B cell (primary cell): ENCODE measurements around the gene PCDHGB5. TPM values are rescaled to one million over a fixed set of nuclear protein-coding genes. Genes with fewer than 3 reads are reported as not detected.

ENCODE experiments used
- ATAC-seq: fragments of 200-7000 bp; cut with Tn5 transposase; one replicate; pipeline ENCODE4 v1.10.0; 2021; ENCODE audit warnings: low read depth, mild to moderate bottlenecking, moderate number of reproducible peaks, moderate library complexity
- CTCF ChIA-PET: fragments of 350-600 bp; sonication (Branson Sonifier 250); formaldehyde crosslinking; loops from one replicate; lab custom pipeline; 2021; ENCODE audit warnings: antibody characterized with exemption, inconsistent platforms; lab: Charles Lee
- POLR2A ChIA-PET: fragments of 350-600 bp; sonication (Branson Sonifier 250); formaldehyde crosslinking; loops from one replicate; lab custom pipeline; 2021; ENCODE audit warnings: antibody characterized with exemption; lab: Charles Lee
- DNase-seq: peaks from one replicate; pipeline ENCODE4 v3.0.0; 2013
- H2AFZ ChIP-seq: 2 replicates; pipeline ENCODE4 v1.6.1; 2012; ENCODE audit warnings: mild to moderate bottlenecking, low read depth, low read length; ENCODE audit not compliant: insufficient read depth, poor library complexity, severe bottlenecking
- H3K27ac ChIP-seq, 2 donors: 1 replicate in 1 of 2; 2 replicates in 1 of 2; pipeline ENCODE4 v1.5.1; 2012 to 2013; ENCODE audit warnings: low read length in 2 of 2, mild to moderate bottlenecking in 2 of 2, moderate library complexity in 1 of 2
- H3K27me3 ChIP-seq, 4 experiments: fragments of 200-600 bp in 1 of 4; sonication (generic) in 1 of 4; replicated peaks in 1 of 4; 1 replicate in 2 of 4; 2 replicates in 2 of 4; pipeline versions ENCODE4 v1.6.1 to v1.7.0; 2013 to 2016; ENCODE audit warnings: low read length in 3 of 4, mild to moderate bottlenecking in 2 of 4, mixed read lengths in 1 of 4, moderate library complexity in 1 of 4; ENCODE audit not compliant: insufficient read depth in 4 of 4, control insufficient read depth in 3 of 4; ENCODE audit errors: control extremely low read depth in 1 of 4
- H3K36me3 ChIP-seq, 2 experiments: replicated peaks in 1 of 2; 1 replicate in 1 of 2; 2 replicates in 1 of 2; pipeline versions ENCODE4 v1.6.1 to v1.7.1; 2013; ENCODE audit warnings: low read length in 1 of 2; ENCODE audit not compliant: insufficient read depth in 2 of 2, control insufficient read depth in 1 of 2; ENCODE audit errors: control extremely low read depth in 1 of 2, extremely low read depth in 1 of 2
- H3K4me1 ChIP-seq, 2 donors: fragments of 200-600 bp in 1 of 2; sonication (generic) in 1 of 2; 1 replicate in 1 of 2; 2 replicates in 1 of 2; pipeline versions ENCODE4 v1.5.1 to v1.6.1; 2013 to 2017; ENCODE audit warnings: low read length in 2 of 2; ENCODE audit not compliant: control insufficient read depth in 2 of 2, insufficient read depth in 2 of 2
- H3K4me2 ChIP-seq: replicated peaks from 2 replicates; pipeline ENCODE3; 2012; ENCODE audit warnings: mild to moderate bottlenecking, low read depth, low read length; ENCODE audit not compliant: poor library complexity, severe bottlenecking
- H3K4me3 ChIP-seq, 5 experiments: fragments of 200-600 bp in 1 of 5; sonication (generic) in 1 of 5; 1 replicate in 3 of 5; 2 replicates in 2 of 5; pipeline versions ENCODE4 v1.5.1 to v1.7.0; 2011 to 2016; ENCODE audit warnings: low read length in 4 of 5, mild to moderate bottlenecking in 4 of 5, low read depth in 2 of 5, control low read depth in 1 of 5, moderate library complexity in 1 of 5; ENCODE audit not compliant: insufficient read depth in 1 of 5; ENCODE audit errors: control extremely low read depth in 1 of 5, extremely low read depth in 1 of 5
- H3K79me2 ChIP-seq: fragments of 200-600 bp; sonication (generic); one replicate; pipeline ENCODE4 v1.6.0; 2016; ENCODE audit warnings: low read length; ENCODE audit not compliant: control insufficient read depth, insufficient read depth
- H3K9ac ChIP-seq: fragments of 200-600 bp; sonication (generic); 2 replicates; pipeline ENCODE4 v1.6.1; 2017; ENCODE audit warnings: mild to moderate bottlenecking, low read length, moderate library complexity
- H3K9me3 ChIP-seq, 3 donors: one replicate each; pipeline versions ENCODE4 v1.6.1 to v1.7.1; 2013; ENCODE audit warnings: low read length in 2 of 3; ENCODE audit not compliant: control insufficient read depth in 2 of 3, insufficient read depth in 1 of 3; ENCODE audit errors: control extremely low read depth in 1 of 3
- H4K20me1 ChIP-seq: 2 replicates; pipeline ENCODE4 v1.6.0; 2012; ENCODE audit warnings: mild to moderate bottlenecking, low read length; ENCODE audit not compliant: insufficient read depth, control insufficient read depth, poor library complexity, severe bottlenecking
- H3K27ac Mint-ChIP-seq: one replicate; pipeline ENCODE4 v1.8.0; 2021; ENCODE audit warnings: mixed read lengths
- H3K27me3 Mint-ChIP-seq: one replicate; pipeline ENCODE4 v1.8.0; 2021; ENCODE audit warnings: mixed read lengths
- H3K4me1 Mint-ChIP-seq: one replicate; pipeline ENCODE4 v1.8.0; 2021; ENCODE audit warnings: mixed read lengths
- H3K4me3 Mint-ChIP-seq: one replicate; pipeline ENCODE4 v1.8.0; 2021; ENCODE audit warnings: mixed read lengths
- H3K9me3 Mint-ChIP-seq: one replicate; pipeline ENCODE4 v1.8.0; 2022; ENCODE audit warnings: mixed read lengths; ENCODE audit not compliant: insufficient read depth
- CTCF ChIP-seq: fragments of 200-600 bp; IDR thresholded peaks from one replicate; pipeline ENCODE4 v1.8.0; 2022; ENCODE audit warnings: antibody characterized with exemption, mild to moderate bottlenecking
- EZH2 ChIP-seq: IDR thresholded peaks from 2 replicates; pipeline ENCODE4 v1.6.1; 2012; ENCODE audit warnings: borderline replicate concordance, low read depth, mild to moderate bottlenecking, moderate library complexity, low read length; ENCODE audit not compliant: insufficient read depth, poor library complexity, severe bottlenecking
- WGBS: methylation state at CpG from one replicate; pipeline ENCODE4 v1.1.5; 2013; ENCODE audit warnings: missing lambda C conversion rate; ENCODE audit not compliant: insufficient coverage; 5-methylcytosine and 5-hydroxymethylcytosine counted together
- intact Hi-C: fragments of 100-400 bp; cut with micrococcal nuclease; formaldehyde crosslinking; loops from one replicate; pipeline ENCODE4 v1.10.0; 2022
- polyA plus RNA-seq: library from polyadenylated mRNA; depleted of rRNA; stranded (reverse); fragments of >200 nt; gene quantifications from 2 replicates; pipeline ENCODE4 v1.2.3, GENCODE V29; 2012
- total RNA-seq, 2 donors: library from RNA; stranded (reverse); fragments of 120-200 nt in 1 of 2; gene quantifications; 1 replicate in 1 of 2; 2 replicates in 1 of 2; pipeline versions ENCODE4 v1.2.3 to v1.2.4, GENCODE V29; 2013 to 2022

Gene PCDHGB5
- total and polyA plus RNA-seq, 2 donors (not counting 1 experiment from before 2014, with no cell fraction given) = 0.37 to 2.5 TPM

GRCh38 chr5:141362719-141363118 lies 35.0 kb upstream of the PCDHGB5 start:
- no peak for TF ChIP-seq EZH2
- TF ChIP-seq CTCF = no peak
- H3K4me2 ChIP-seq = no peak overlapping the region
- Mint-ChIP-seq H3K4me1 (peaks cover 9% of the 10 kb centered on the region), H3K27ac (no peak overlapping the region), H3K27me3 (peaks cover 62% of the 10 kb centered on the region), H3K9me3 (peaks cover 7% of the 10 kb centered on the region), H3K4me3 (peak overlapping the region; percentile 5)
- DNase-seq (no peak), ATAC-seq (no peak)
- H3K9me3 ChIP-seq = peaks cover 10 to 57% (median 53%) of the 10 kb centered on the region in 3 donors
- H3K27me3 ChIP-seq = peaks cover 0 to 70% (median 42%) of the 10 kb centered on the region in 4 experiments
- peaks cover 0 to 4% of the 10 kb centered on the region in 2 donors for H3K4me1 ChIP-seq
- no peak overlapping the region for H3K27ac ChIP-seq
- H3K4me3 ChIP-seq = no peak overlapping the region
- intact Hi-C loops = no loop called here
- ChIA-PET POLR2A (no interaction called here), CTCF (no interaction called here)
- no peaks in the 10 kb centered on the region for H4K20me1 ChIP-seq
- H2AFZ ChIP-seq = no peak overlapping the region
- H3K36me3 ChIP-seq = no peaks in the 10 kb centered on the region
- no peak overlapping the region for H3K9ac ChIP-seq
- no peaks in the 10 kb centered on the region for H3K79me2 ChIP-seq

- Mint-ChIP-seq H3K27me3 (peaks cover 63% of the 10 kb centered on the region), H3K27ac (no peak within 1 kb of the TSS), H3K4me3 (no peak within 1 kb of the TSS), H3K9me3 (peaks cover 6% of the 10 kb centered on the region), H3K4me1 (peaks cover 9% of the 10 kb centered on the region)
- Histone ChIP-seq H3K9ac (no peak within 1 kb of the TSS), H3K4me2 (no peak within 1 kb of the TSS), H3K27ac (no peak within 1 kb of the TSS), H4K20me1 (no peaks in the 10 kb centered on the region), H3K27me3 (peaks cover 0 to 64% (median 42%) of the 10 kb centered on the region in 4 experiments), H3K79me2 (no peaks in the 10 kb centered on the region), H3K36me3 (no peaks in the 10 kb centered on the region), H3K4me3 (no peak within 1 kb of the TSS), H3K4me1 (peaks cover 0 to 4% of the 10 kb centered on the region in 2 donors), H2AFZ (no peak within 1 kb of the TSS), H3K9me3 (peaks cover 10 to 57% (median 54%) of the 10 kb centered on the region in 3 donors)
- CTCF ChIA-PET = interaction anchor here (0.6 to 1.2 kb wide), 2 partner anchors 17 to 200 kb away, joined by 3 read pairs; no protein-coding TSS in a partner anchor
- no peak for TF ChIP-seq EZH2
- no peak for TF ChIP-seq CTCF
- WGBS = 33% methylated on average over 32 of the region's 34 CpGs
- DNase-seq = no peak
- intact Hi-C loops = no loop called here
- no peak for ATAC-seq
- POLR2A ChIA-PET = no interaction called here
Measured at GRCh38 chr5:141363952-141364660, 33.6 kb upstream of the PCDHGB5 start, which contains the start of gene PCDHGA5. Gene PCDHGA5 (plus strand): TSS chr5:141364162. CDS start chr5:141364331, 169 bp downstream.
